SU-DHL-6 (cell line): ENCODE measurements around the gene MAP4K1.

ENCODE experiments used
- CTCF ChIP-seq: fragments of 200-600 bp; sonication (generic); IDR thresholded peaks from one replicate; pipeline ENCODE4 v1.5.1; 2017; ENCODE audit warnings: antibody characterized with exemption, mild to moderate bottlenecking, low read length, moderate library complexity; ENCODE audit not compliant: insufficient read depth, poor library complexity, severe bottlenecking
- EZH2phosphoT487 ChIP-seq: fragments of 200-600 bp; sonication (generic), shearing (Covaris generic); conservative IDR thresholded peaks from 2 replicates; pipeline ENCODE4 v1.6.1; 2018; ENCODE audit warnings: mild to moderate bottlenecking, antibody characterized with exemption, low read length, moderate library complexity, mixed read lengths

- TF ChIP-seq CTCF (no peak), EZH2phosphoT487 (no peak)
Measured at GRCh38 chr19:38583219-38583984, 34.4 kb downstream of the MAP4K1 start.
